Fibroblast of skin of left quadriceps (primary cell): ENCODE results near the gene DOCK1.

Experiments
- DNase-seq, 2 experiments: peaks; one replicate each; pipeline ENCODE4 v3.0.0-alpha.2; 2013; ENCODE audit warnings: low read depth in 2 of 2

The DOCK1 gene

GRCh38 chr10:127351542-127351941, 446.3 kb downstream of the DOCK1 start:
- no peak for DNase-seq

- no peak for DNase-seq
These were observed 448.3 kb downstream of the DOCK1 start for GRCh38 chr10:127353544-127353943.

- DNase-seq: no peak
These were observed 449.0 kb downstream of the DOCK1 start for GRCh38 chr10:127354255-127354654.

- DNase-seq: no peak
These were observed 449.8 kb downstream of the DOCK1 start for GRCh38 chr10:127354992-127355391.

- DNase-seq: no peak
These were observed 451.1 kb downstream of the DOCK1 start for GRCh38 chr10:127356360-127356759.

GRCh38 chr10:127357265-127357664, 452.0 kb downstream of the DOCK1 start:
- no peak for DNase-seq

GRCh38 chr10:127358337-127358736, 453.1 kb downstream of the DOCK1 start:
- DNase-seq: no peak

- no peak for DNase-seq
These were observed 458.8 kb downstream of the DOCK1 start for GRCh38 chr10:127364034-127364433.

GRCh38 chr10:127368101-127368500, 462.9 kb downstream of the DOCK1 start:
- DNase-seq: no peak

- DNase-seq: no peak
These were observed 463.7 kb downstream of the DOCK1 start for GRCh38 chr10:127368929-127369328.

- no peak for DNase-seq
These were observed 465.4 kb downstream of the DOCK1 start for GRCh38 chr10:127370601-127371000.

GRCh38 chr10:127372361-127372760, 467.1 kb downstream of the DOCK1 start:
- no peak for DNase-seq

GRCh38 chr10:127374074-127374680, 468.9 kb downstream of the DOCK1 start:
- no peak for DNase-seq

- no peak for DNase-seq
These were observed 469.7 kb downstream of the DOCK1 start for GRCh38 chr10:127374901-127375300.

GRCh38 chr10:127375461-127375860, 470.2 kb downstream of the DOCK1 start:
- no peak for DNase-seq

GRCh38 chr10:127376071-127376470, 470.8 kb downstream of the DOCK1 start:
- no peak for DNase-seq

- no peak for DNase-seq
These were observed 473.4 kb downstream of the DOCK1 start for GRCh38 chr10:127378628-127379027.

- DNase-seq: no peak
These were observed 479.3 kb downstream of the DOCK1 start for GRCh38 chr10:127384532-127384931.

GRCh38 chr10:127385066-127385465, 479.8 kb downstream of the DOCK1 start:
- no peak for DNase-seq

GRCh38 chr10:127386606-127387327, 481.5 kb downstream of the DOCK1 start:
- DNase-seq: no peak

- DNase-seq: no peak
These were observed 486.6 kb downstream of the DOCK1 start for GRCh38 chr10:127391875-127392274.

- DNase-seq: no peak
These were observed 487.4 kb downstream of the DOCK1 start for GRCh38 chr10:127392351-127393235.
